Amygdala (tissue), 56 donors: ENCODE measurements around the gene RABL6.
"Not testable (repeated sequence)": the region's sequence is repeated elsewhere in the genome, so short reads cannot be mapped to it uniquely, and the experiment has no call there.

Experiments
- DNase-seq, 56 donors: peaks; one replicate each; lab custom pipeline; 2025; lab: John Stamatoyannopoulos, UW

The RABL6 gene

DNA sequence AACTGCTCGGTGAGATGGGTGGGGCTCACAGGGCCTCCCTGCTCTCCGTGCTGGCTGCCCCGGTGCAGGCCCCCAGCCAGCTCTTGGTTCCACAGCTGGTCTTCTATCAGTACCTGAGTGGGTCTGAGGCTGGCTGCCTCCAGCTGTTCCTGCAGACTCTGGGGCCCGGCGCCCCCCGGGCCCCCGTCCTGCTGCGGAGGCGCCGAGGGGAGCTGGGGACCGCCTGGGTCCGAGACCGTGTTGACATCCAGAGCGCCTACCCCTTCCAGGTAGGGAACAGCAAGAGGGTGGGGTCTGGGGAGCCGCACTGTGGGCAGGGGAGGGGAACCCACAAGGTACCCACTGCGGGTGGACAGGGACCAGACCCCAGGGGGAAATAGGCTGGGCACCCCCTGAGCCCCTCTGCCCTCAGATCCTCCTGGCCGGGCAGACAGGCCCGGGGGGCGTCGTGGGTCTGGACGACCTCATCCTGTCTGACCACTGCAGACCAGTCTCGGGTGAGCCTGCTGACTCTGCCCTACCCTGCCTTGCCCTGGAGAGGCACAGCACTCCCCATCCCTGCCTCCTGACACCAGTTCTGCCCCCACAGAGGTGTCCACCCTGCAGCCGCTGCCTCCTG, 47.2 kb downstream of the RABL6 start:
- DNase-seq, result no peak

DNA sequence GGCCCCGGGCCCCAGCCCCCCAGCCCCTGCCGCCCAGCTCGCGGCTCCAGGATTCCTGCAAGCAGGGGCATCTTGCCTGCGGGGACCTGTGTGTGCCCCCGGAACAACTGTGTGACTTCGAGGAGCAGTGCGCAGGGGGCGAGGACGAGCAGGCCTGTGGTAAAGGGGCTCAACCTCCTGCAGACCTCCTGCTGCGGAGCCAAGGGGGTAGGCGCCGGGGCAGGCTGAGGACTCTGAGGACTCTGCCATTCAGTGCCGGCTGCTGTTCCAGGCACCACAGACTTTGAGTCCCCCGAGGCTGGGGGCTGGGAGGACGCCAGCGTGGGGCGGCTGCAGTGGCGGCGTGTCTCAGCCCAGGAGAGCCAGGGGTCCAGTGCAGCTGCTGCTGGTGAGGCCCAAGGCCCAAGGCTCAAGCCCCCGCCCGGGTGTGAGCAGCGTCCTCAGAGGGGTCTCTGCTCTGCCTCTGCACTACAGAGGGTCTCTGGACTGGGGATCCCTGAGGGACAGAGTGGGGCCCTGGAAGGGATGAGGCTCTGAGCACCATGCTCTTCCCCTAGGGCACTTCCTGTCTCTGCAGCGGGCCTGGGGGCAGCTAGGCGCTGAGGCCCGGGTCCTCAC, 47.8 kb downstream of the RABL6 start:
- no peak for DNase-seq

DNA sequence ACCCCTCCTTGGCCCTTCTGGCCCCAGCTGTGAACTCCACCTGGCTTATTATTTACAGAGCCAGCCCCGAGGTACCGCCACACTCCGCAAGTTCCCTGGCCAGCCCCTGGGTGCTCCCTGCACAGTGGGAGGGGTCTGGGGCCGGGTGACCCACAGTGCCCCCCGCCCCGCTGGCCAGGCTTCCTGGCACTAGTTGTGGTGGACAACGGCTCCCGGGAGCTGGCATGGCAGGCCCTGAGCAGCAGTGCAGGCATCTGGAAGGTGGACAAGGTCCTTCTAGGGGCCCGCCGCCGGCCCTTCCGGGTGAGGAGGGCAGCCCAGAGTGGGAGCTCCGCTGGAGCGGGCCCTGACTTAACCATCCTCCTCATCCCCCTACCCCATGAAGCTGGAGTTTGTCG, 48.3 kb downstream of the RABL6 start:
- no peak for DNase-seq

DNA sequence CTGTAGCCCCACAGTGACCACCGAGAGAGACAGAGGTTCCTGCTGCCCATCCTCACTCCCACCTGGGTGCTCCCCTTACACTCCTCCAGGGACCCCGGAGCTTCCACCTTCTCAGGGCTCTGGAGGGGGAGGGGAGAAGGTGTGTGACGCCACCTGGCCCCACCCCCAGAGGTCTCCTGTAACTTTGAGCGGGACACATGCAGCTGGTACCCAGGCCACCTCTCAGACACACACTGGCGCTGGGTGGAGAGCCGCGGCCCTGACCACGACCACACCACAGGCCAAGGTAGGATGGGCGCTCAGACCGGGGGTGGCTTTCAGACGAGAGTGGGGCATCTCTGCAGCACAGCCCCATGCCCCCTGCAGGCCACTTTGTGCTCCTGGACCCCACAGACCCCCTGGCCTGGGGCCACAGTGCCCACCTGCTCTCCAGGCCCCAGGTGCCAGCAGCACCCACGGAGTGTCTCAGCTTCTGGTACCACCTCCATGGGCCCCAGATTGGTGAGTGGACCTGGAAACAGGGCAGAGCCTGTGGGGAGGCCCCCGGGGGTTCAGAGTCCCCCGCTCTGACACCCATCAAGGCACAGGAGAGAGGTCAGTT, 48.9 kb downstream of the RABL6 start:
- DNase-seq, result no peak

DNA sequence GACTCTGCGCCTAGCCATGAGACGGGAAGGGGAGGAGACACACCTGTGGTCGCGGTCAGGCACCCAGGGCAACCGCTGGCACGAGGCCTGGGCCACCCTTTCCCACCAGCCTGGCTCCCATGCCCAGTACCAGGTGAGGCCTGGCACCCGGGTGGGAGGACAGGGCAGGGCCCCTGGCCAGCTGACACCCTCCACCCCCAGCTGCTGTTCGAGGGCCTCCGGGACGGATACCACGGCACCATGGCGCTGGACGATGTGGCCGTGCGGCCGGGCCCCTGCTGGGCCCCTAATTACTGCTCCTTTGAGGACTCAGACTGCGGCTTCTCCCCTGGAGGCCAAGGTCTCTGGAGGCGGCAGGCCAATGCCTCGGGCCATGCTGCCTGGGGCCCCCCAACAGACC, 49.4 kb downstream of the RABL6 start:
- no peak for DNase-seq

DNA sequence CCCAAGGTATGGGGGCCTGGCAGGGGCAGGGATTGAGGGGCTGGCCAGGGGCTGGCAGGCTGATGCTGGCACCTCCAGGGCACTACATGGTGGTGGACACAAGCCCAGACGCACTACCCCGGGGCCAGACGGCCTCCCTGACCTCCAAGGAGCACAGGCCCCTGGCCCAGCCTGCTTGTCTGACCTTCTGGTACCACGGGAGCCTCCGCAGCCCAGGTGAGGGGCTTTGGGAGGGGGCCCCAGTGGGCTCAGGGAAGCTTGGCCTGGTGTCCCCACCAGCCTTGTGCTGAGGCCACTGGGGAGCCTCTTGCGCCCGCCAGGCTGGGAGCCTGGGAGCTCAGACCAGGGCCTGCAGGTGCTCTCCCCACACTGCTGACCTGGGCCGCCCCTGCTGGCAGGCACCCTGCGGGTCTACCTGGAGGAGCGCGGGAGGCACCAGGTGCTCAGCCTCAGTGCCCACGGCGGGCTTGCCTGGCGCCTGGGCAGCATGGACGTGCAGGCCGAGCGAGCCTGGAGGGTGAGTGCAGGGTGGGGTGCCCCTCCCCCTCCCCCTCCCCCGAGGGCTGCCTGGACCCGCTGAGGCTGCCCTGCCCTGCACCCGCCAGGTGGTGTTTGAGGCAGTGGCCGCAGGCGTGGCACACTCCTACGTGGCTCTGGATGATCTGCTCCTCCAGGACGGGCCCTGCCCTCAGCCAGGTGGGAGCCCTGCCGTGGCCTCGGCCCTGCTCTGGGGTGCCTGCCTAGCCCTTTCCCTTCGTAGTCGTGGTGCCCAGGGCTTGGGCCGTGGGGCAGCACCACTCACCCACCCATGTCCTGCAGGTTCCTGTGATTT, 50.0 kb downstream of the RABL6 start:
- DNase-seq, result no peak

DNA sequence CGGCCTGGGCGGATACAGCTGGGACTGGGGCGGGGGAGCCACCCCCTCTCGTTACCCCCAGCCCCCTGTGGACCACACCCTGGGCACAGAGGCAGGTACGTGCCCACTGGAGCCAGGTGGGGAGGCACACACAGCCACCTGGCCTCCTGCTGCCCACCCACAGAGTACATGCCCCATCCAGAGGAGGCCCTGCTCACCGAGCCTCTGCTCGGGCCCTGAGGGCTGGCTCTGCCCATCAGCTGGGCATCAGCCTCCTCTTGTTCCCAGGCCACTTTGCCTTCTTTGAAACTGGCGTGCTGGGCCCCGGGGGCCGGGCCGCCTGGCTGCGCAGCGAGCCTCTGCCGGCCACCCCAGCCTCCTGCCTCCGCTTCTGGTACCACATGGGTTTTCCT, 50.7 kb downstream of the RABL6 start:
- DNase-seq, result no peak

DNA sequence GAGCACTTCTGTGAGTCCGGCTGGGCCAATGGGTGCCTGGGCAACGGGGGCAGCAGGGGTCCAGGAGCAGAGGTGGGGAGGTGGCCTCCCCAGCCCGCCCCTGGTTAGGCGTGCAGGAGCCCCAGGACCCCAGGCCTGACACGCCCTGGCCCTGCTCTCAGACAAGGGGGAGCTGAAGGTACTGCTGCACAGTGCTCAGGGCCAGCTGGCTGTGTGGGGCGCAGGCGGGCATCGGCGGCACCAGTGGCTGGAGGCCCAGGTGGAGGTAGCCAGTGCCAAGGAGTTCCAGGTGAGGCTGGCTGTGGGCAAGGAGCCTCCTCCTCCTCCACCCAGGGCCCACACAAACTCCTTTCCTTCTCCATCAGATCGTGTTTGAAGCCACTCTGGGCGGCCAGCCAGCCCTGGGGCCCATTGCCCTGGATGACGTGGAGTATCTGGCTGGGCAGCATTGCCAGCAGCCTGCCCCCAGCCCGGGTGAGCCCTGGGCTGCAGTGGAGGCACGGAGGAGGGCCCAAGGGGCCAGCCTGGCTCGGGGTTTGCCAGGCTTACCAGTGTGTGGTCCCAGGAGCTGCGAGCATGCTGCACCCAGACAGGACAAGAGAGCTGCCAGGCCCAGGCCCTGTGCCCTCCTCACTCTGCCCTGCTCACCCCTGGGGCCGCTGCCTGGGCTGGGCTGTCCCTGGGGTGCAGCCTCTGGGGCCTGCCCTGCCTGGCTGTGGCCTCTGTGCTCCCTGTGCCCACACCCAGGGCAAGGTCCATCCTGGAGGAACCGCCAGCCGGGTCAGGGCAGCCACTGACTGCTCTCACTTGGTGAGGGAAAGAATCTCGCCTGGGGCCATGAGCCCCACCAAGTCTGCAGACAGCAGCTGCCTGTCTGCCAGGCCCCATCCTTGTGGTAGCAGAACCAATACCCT, 51.4 kb downstream of the RABL6 start:
- peak in 41 of 56 donors; percentile 12 to 85 (median 58) for DNase-seq

DNA sequence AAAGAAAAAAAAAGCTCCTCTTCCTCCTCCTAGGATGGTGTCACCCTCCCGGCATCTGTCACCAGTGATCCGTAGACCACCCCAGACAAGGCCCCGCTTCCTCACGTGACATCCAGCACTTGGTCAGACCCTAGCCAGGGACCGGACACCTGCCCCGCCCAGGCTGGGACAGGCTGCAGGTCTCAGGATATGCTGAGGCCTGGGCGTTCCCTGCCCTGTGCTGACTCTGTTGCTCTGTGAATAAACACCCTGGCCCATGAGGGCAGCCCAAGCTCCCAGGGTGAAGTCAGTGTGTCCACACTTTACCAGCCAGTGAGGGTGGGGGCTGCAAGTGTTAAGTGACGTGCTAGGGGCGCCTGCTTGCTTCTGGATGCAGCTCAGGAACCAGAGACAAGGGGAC, 52.8 kb downstream of the RABL6 start:
- DNase-seq, result no peak

DNA sequence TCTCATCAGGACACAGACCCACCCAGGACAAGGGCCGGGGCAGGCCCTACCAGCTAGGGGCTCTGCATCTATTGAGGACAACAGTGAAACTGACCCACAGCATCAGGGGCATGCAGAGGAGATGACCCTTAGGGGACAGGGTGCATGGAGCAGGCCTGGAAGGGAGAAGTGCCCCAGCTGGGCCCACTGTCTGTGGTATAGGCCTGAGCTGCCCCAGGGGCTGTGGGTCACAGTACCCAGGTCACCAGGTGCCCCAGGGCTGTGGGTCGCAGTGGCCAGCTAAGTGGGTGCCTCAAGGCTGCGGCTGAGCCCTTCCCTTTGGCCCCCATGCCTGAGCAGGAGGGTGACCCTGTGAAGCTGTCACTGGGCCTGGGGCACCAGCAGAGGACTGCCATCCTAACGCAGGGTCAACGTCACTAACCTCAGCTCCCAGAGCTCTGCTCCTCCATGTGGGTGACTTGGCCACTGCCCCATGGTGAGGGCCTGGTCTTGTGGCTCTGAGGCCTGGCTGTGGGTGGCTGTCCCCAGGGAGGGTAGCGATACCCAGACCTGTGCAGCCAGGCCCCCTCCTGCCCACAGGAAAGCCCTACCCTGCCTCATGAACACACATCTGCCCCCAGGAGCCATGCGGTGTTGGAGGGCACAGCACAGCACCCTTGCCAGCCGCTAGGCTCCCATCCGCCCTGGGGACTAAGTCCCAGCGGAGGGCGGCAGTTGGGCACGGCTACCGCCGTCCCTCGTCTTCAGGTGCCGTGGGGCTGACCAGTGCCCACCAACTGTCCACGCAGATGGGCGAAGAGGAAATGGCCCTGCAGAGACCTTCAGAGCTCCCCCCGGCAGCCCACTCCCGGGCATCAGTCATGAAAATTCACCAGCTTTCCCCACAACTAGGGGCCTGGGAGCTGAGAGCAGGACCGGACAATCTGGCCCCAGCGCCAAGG, 53.5 kb downstream of the RABL6 start:
- no peak for DNase-seq

DNA sequence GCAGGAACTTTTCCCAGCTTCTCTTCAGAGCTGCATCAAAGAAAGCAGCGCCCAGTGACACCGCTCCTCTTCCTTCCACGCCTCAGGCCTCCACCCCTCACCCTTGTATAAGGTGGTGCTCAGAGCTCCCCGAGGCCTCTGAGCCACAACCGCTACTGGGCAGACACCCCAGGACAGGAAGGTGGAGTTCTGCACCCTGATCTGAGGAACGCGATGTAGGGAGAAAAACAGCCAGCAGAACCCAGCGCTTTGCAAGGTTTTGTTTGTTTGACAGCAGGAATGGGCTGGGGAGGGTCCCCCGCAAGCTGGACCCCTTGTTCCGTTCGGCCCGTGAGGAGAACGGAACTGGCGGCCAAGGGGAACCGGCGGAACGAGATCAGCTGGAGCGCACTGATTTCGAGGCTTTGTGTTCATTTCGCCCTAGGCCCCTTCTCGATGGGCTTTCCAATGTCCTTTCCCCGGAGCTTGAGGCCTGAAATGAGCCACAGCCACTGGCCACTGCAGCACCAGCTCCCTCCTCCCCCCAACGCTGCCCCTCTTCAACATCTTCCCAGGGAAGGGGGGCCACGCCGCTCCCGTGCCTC, 54.2 kb downstream of the RABL6 start:
- no peak for DNase-seq

DNA sequence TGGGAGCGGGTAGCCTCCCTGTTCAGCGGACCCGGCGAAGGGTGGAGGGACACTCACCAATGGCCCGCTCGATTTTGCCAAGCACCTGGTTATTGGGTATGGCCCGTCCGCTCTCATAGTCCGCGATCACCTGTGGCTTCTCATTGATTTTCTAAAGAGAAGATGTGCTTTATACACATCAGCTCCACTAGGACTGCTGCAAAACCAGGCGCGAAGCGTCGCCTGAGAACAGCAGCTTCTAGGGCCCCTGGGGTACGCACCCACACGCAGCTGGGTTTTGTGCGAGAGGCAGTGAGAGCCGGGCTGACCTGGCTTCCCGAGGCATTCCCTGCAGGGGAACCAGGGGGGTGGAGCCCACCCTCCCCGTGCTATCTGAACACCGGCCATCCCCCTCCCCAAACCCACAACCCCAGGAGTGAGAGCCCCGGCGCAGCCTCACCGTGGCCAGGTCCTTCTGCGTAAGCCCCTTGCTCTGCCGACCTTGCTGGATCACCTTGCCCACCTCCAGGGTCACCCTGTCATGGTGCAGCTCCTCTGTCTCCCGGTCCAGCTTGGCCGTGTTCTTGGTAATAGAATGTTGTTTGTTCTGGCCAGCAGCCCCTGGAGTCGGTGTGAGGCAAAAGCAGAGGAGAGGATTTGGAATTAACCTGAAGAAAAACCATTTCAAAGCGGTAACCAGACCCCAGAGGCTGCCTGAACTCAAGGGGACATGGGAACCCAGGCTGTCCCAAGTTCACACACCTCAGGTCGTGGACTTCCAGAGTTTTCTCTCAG, 55.3 kb downstream of the RABL6 start:
- no peak for DNase-seq

DNA sequence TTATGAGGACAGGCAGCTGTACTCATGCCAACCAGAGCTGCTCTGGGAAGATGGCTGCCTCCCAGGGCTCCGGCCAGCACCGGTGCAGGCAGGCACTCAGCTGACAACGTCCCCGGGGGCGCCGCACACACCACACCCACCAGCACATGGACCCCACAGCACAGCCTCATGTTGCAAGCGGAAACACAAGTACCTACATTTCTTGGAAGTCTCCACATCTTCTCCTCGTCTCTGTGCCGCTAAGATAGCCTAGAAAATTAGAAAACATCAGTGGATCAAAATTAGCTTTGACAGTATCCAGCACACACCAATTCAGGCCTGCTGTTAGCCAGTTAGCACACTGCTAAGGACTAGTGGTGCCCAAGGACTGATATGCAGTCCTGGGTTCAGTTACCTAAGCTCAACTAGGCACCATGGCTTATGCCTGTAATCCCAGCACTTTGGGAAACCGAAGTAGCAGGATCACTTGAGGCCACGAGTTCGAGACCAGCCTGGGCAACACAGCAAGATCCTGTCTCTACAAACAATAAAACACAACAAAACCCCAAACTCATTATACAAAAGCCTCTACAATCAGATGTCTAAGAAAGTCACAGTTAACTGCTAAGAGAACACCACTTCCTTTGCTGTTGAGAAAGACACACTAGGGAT, 56.0 kb downstream of the RABL6 start:
- DNase-seq, result no peak

DNA sequence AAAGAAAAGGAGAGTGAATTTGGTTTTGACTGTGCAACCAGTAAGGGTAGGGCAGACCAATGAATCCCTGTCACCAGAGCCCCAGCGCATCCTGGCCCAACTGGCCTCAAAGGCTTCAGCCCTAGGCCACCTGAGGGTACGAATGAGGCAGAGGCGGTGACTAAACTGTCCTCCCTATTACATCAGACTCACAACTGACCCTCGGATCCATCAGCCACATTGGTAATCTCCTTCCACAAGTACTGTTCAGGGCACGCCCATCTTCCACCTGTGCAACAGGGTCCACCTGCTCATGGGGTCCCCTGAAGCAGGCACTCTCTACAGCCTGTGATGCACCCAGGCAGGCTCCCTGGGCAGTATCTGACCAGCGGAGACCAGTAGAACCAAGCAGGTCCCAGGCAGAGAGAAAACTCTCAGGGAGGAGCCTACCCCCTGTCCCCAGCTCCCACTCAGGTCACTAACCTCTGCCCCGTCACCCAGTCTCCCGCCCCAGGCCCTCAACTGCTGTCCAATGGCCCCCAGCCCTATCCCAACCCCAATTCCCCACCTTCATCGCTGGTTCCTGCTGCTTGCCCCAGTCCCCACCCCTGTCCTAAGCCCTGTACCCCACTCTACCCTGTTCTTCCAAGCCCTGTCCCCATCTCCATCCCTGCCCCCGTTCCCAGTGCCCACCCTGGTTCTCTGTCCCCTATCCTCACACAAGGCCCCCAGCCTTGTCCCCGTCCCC, 57.5 kb downstream of the RABL6 start:
- no peak for DNase-seq

DNA sequence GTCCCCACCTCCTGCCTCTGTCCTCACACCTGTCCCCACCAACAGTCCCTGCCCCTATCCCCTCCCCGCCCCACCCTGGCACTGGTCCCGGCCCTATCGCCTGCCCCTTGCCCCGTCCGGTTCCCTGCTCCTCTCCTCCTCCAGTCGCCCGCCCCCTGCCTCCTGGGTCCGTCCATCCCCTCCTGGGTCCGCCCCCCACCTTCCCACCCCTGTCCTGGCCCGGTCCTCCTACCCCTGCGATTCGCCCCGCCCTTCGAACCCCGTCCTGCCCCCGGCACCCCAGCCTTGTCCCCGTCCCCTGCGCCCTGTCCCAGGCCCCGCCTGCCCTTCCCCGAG, 58.0 kb downstream of the RABL6 start:
- DNase-seq, result no peak

DNA sequence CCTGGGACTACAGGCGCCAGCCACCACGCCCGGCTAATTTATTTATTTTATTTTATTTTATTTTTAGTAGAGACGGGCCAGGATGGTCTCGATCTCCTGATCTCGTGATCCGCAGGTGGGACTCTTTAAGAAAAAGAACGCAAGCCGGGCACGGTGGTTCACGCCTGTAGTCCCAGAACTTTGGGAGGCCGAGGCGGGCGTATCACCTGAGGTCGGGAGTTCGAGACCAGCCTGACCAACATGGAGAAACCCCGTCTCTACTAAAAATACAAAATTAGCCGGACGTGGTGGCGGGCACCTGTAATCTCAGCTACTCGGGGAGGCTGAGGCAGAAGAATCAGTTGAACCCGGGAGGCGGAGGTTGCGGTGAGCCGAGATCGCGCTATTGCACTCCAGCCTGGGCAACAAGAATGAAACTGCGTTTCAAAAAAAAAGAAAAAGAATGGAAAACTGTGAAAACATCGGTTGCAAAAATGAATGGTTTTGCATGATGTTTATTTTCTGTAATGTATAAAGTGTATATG, 59.2 kb downstream of the RABL6 start:
- not testable (repeated sequence) for DNase-seq

DNA sequence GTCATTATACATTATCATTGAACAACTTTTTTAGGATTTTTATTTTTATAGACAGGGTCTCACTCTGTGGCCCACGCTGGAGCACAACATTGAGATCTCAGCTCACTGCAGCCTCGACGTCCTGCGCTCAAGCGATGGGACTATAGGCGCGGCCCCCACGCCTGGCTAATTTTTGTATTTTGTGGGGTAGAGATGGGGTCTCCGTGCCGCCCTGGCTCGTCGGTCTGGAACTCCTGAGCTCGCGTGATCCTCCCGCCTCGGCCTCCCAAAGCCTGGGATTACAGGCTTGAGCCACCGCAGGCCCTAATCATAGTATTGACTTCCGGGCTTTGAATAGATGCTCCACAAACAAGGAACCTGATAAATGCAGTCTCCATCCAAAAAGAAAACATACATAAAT, 59.7 kb downstream of the RABL6 start:
- no peak for DNase-seq
